H1 (cell line): ENCODE measurements around the gene ANXA2. TPM values are rescaled to one million over a fixed set of nuclear protein-coding genes. Genes with fewer than 3 reads are reported as not detected.

Source experiments
- CTCF ChIA-PET: fragments of 300-600 bp; sonication (Branson Sonifier 250); formaldehyde crosslinking; loops from one replicate; lab custom pipeline; 2021; ENCODE audit not compliant: partially characterized antibody; lab: Charles Lee
- POLR2A ChIA-PET: fragments of 300-600 bp; sonication (Branson Sonifier 250); formaldehyde crosslinking; loops from one replicate; lab custom pipeline; 2021; ENCODE audit warnings: inconsistent platforms; ENCODE audit not compliant: partially characterized antibody; lab: Charles Lee
- DNase-seq, 2 experiments: peaks; one replicate each; pipeline versions ENCODE4 v3.0.0 to v3.0.0-alpha.2; 2010 to 2022; ENCODE audit warnings: low spot score in 2 of 2, low read depth in 1 of 2, mixed read lengths in 1 of 2
- FAIRE-seq: peaks from 2 replicates; lab custom pipeline; 2011; peaks lifted over from hg19 to GRCh38; lab: Jason Lieb, UNC
- H2AFZ ChIP-seq: 2 replicates; pipeline ENCODE4 v1.8.1; 2012; ENCODE audit warnings: low read length, inconsistent platforms
- H2AK5ac ChIP-seq: 2 replicates; pipeline ENCODE4 v1.6.1; 2013; ENCODE audit warnings: low read depth, low read length
- H2BK120ac ChIP-seq: replicated peaks from 2 replicates; pipeline ENCODE3; 2013; ENCODE audit warnings: low read depth, low read length, inconsistent platforms
- H2BK12ac ChIP-seq: 2 replicates; pipeline ENCODE4 v1.6.1; 2013; ENCODE audit warnings: low read depth, low read length
- H2BK15ac ChIP-seq: 2 replicates; pipeline ENCODE4 v1.6.1; 2013; ENCODE audit warnings: low read length
- H2BK20ac ChIP-seq: 2 replicates; pipeline ENCODE4 v1.6.1; 2013; ENCODE audit warnings: low read length
- H2BK5ac ChIP-seq: 2 replicates; pipeline ENCODE4 v1.6.1; 2013; ENCODE audit warnings: low read depth, low read length
- H3K14ac ChIP-seq: 2 replicates; pipeline ENCODE4 v1.6.1; 2013; ENCODE audit warnings: inconsistent platforms; ENCODE audit not compliant: insufficient read length
- H3K18ac ChIP-seq: 2 replicates; pipeline ENCODE4 v1.6.1; 2013; ENCODE audit warnings: low read length; ENCODE audit errors: extremely low read depth
- H3K23ac ChIP-seq: 2 replicates; pipeline ENCODE4 v1.6.1; 2013; ENCODE audit warnings: inconsistent platforms; ENCODE audit not compliant: insufficient read length
- H3K23me2 ChIP-seq: 2 replicates; pipeline ENCODE4 v1.6.1; 2013; ENCODE audit warnings: low read depth, low read length
- H3K27ac ChIP-seq: 2 replicates; pipeline ENCODE4 v1.6.1; 2011; ENCODE audit warnings: low read depth, low read length, inconsistent platforms
- H3K27me3 ChIP-seq, 4 experiments: replicated peaks in 1 of 4; 1 replicate in 1 of 4; 2 replicates in 3 of 4; pipeline versions ENCODE4 v1.6.1 to v1.8.1; 2011 to 2013; ENCODE audit warnings: low read length in 3 of 4, mild to moderate bottlenecking in 3 of 4, inconsistent platforms in 2 of 4, mixed read lengths in 2 of 4, moderate library complexity in 1 of 4; ENCODE audit not compliant: control insufficient read depth in 3 of 4, insufficient read depth in 3 of 4; ENCODE audit errors: extremely low read depth in 1 of 4
- H3K36me3 ChIP-seq, 4 experiments: 2 replicates each; pipeline versions ENCODE4 v1.6.1 to v1.8.1; 2011 to 2013; ENCODE audit warnings: mild to moderate bottlenecking in 4 of 4, low read length in 3 of 4, moderate library complexity in 2 of 4, control low read depth in 1 of 4, inconsistent platforms in 1 of 4; ENCODE audit not compliant: insufficient read depth in 4 of 4, control insufficient read depth in 2 of 4
- H3K4ac ChIP-seq: replicated peaks from 2 replicates; pipeline ENCODE3; 2013; ENCODE audit warnings: low read length, low read depth, mixed read lengths, inconsistent platforms; ENCODE audit not compliant: insufficient read length
- H3K4me1 ChIP-seq, 4 experiments: replicated peaks in 1 of 4; 1 replicate in 1 of 4; 2 replicates in 3 of 4; pipeline versions ENCODE4 v1.6.1 to v1.8.1; 2011 to 2013; ENCODE audit warnings: low read length in 3 of 4, inconsistent platforms in 2 of 4, mixed read lengths in 1 of 4; ENCODE audit not compliant: insufficient read depth in 4 of 4, control insufficient read depth in 3 of 4
- H3K4me2 ChIP-seq, 2 experiments: 2 replicates each; pipeline versions ENCODE4 v1.6.1 to v1.8.1; 2011 to 2013; ENCODE audit warnings: low read depth in 2 of 2, low read length in 2 of 2, control low read depth in 1 of 2, inconsistent platforms in 1 of 2, mild to moderate bottlenecking in 1 of 2; ENCODE audit not compliant: insufficient read depth in 1 of 2
- H3K4me3 ChIP-seq, 4 experiments: fragments of 200-600, 300-600 bp in 1 of 4; sonication (generic), shearing (Covaris generic), sonication (Bioruptor Twin) in 1 of 4; 2 replicates each; pipeline versions ENCODE4 v1.5.1 to v1.8.1; 2011 to 2016; ENCODE audit warnings: low read length in 4 of 4, low read depth in 3 of 4, control low read depth in 2 of 4, inconsistent platforms in 2 of 4, mild to moderate bottlenecking in 2 of 4, mixed read lengths in 1 of 4, moderate library complexity in 1 of 4; ENCODE audit not compliant: insufficient read depth in 2 of 4; ENCODE audit errors: extremely low read depth in 1 of 4
- H3K56ac ChIP-seq: replicated peaks from 2 replicates; pipeline ENCODE3; 2013; ENCODE audit warnings: low read depth, mild to moderate bottlenecking, mixed read lengths, low read length, inconsistent platforms; ENCODE audit not compliant: insufficient read length
- H3K79me1 ChIP-seq: 2 replicates; pipeline ENCODE4 v1.6.1; 2013; ENCODE audit warnings: low read depth, low read length, control low read depth
- H3K79me2 ChIP-seq, 2 experiments: 2 replicates each; pipeline versions ENCODE4 v1.6.1 to v1.8.1; 2012 to 2013; ENCODE audit warnings: low read length in 2 of 2, mild to moderate bottlenecking in 2 of 2, inconsistent platforms in 1 of 2; ENCODE audit not compliant: insufficient read depth in 2 of 2, control insufficient read depth in 1 of 2
- H3K9ac ChIP-seq, 4 experiments: replicated peaks in 1 of 4; 1 replicate in 1 of 4; 2 replicates in 3 of 4; pipeline versions ENCODE4 v1.6.1 to v1.8.1; 2011 to 2013; ENCODE audit warnings: low read depth in 3 of 4, low read length in 3 of 4, control low read depth in 2 of 4, mild to moderate bottlenecking in 2 of 4, moderate library complexity in 2 of 4, inconsistent platforms in 1 of 4; ENCODE audit errors: extremely low read depth in 1 of 4
- H3K9me3 ChIP-seq, 2 experiments: 2 replicates each; pipeline versions ENCODE4 v1.6.1 to v1.8.1; 2012 to 2013; ENCODE audit warnings: mild to moderate bottlenecking in 2 of 2, moderate library complexity in 2 of 2, control low read depth in 1 of 2, inconsistent platforms in 1 of 2, low read depth in 1 of 2, low read length in 1 of 2, mixed read lengths in 1 of 2; ENCODE audit not compliant: insufficient read depth in 2 of 2
- H4K20me1 ChIP-seq, 2 experiments: replicated peaks in 1 of 2; 2 replicates each; pipeline versions ENCODE3 to v1.8.1; 2011 to 2013; ENCODE audit warnings: inconsistent platforms in 2 of 2, low read length in 2 of 2, mild to moderate bottlenecking in 1 of 2; ENCODE audit not compliant: insufficient read depth in 2 of 2, control insufficient read depth in 1 of 2
- H4K5ac ChIP-seq: 2 replicates; pipeline ENCODE4 v1.6.1; 2013; ENCODE audit warnings: low read length, low read depth, mixed read lengths, inconsistent platforms; ENCODE audit not compliant: insufficient read length
- H4K8ac ChIP-seq: 2 replicates; pipeline ENCODE4 v1.8.0; 2013; ENCODE audit warnings: mild to moderate bottlenecking, moderate library complexity, low read length, inconsistent platforms; ENCODE audit not compliant: insufficient read depth; ENCODE audit errors: extremely low read depth
- H4K91ac ChIP-seq: replicated peaks from 2 replicates; pipeline ENCODE3; 2013; ENCODE audit warnings: low read length, mixed read lengths, inconsistent platforms; ENCODE audit not compliant: insufficient read length
- BACH1 ChIP-seq: IDR thresholded peaks from 2 replicates; pipeline ENCODE4 v1.6.1; 2012; ENCODE audit warnings: low read length, improper control_type of control experiment
- CEBPB ChIP-seq: IDR thresholded peaks from 2 replicates; pipeline ENCODE4 v1.6.1; 2012; ENCODE audit warnings: low read depth, low read length
- POLR2AphosphoS5 ChIP-seq: IDR thresholded peaks from 2 replicates; pipeline ENCODE4 v1.6.1; 2011; ENCODE audit warnings: low read depth, low read length
- SIRT6 ChIP-seq: IDR thresholded peaks from one replicate; pipeline ENCODE4 v1.7.1; 2012; ENCODE audit warnings: low read length, inconsistent platforms
- SUZ12 ChIP-seq: fragments of 200-600 bp; sonication (generic); IDR thresholded peaks from 2 replicates; pipeline ENCODE4 v1.6.1; 2012; ENCODE audit warnings: mild to moderate bottlenecking, inconsistent platforms, low read length, moderate library complexity, mixed read lengths
- TBP ChIP-seq: IDR thresholded peaks from 2 replicates; pipeline ENCODE4 v1.6.1; 2011; ENCODE audit warnings: low read depth, low read length, improper control_type of control experiment
- WGBS, 2 experiments: shearing (Covaris generic) in 1 of 2; methylation state at CpG; one replicate each; pipeline versions ENCODE4 v1.1.6 to v1.1.7; 2013 to 2015; ENCODE audit warnings: low lambda C conversion rate in 2 of 2, mixed read lengths in 2 of 2, inconsistent platforms in 1 of 2, low coverage in 1 of 2, missing lambda C conversion rate in 1 of 2; ENCODE audit not compliant: insufficient replicate concordance in 2 of 2, insufficient coverage in 1 of 2, insufficient read length in 1 of 2; ENCODE audit errors: extremely low coverage in 1 of 2, missing lambda C conversion rate in 1 of 2; 5-methylcytosine and 5-hydroxymethylcytosine counted together
- polyA plus RNA-seq, 7 experiments: library from polyadenylated mRNA; depleted of rRNA in 3 of 7; stranded (reverse) in 5 of 7; unstranded in 2 of 7; fragments of >200 nt in 5 of 7; fragments of 200-250 nt in 2 of 7; gene quantifications; 1 replicate in 5 of 7; 2 replicates in 1 of 7; 4 replicates in 1 of 7; pipeline versions ENCODE4 v1.2.1 to v1.2.3, GENCODE V29; 2011 to 2013; ENCODE audit warnings: missing spikeins in 2 of 7, mixed read lengths in 2 of 7
- total RNA-seq: library from RNA; stranded (reverse); fragmentation: NEBNext Ultra II Directional; extraction: Animal tissue kit (Norgen Biotek cat#: 25700); gene quantifications from 2 replicates; pipeline ENCODE4 v1.2.1, GENCODE V29; 2021

Gene ANXA2
- total and polyA plus RNA-seq, 2 of the 8 experiments (the other 6 are each of a cell fraction or from before 2014, with no cell fraction given): 178 to 217 TPM

- no peaks in the 10 kb centered on the region for H3K23me2 ChIP-seq
- no peak for FAIRE-seq
Observed at GRCh38 chr15:60418096-60418495, 20.3 kb upstream of the ANXA2 start.

More at GRCh38 chr15:60418096-60418495, 20.3 kb upstream of the ANXA2 start:
- Histone ChIP-seq H3K27ac (no peak overlapping the region), H2BK5ac (no peak overlapping the region), H3K36me3 (peaks cover 0 to 6% (median 0%) of the 10 kb centered on the region in 4 experiments; a peak in 1 of 8 replicates), H3K9me3 (no peaks in the 10 kb centered on the region), H2BK20ac (no peak overlapping the region), H4K5ac (no peak overlapping the region), H2BK15ac (no peak overlapping the region), H3K27me3 (no peaks in the 10 kb centered on the region), H2BK12ac (no peak overlapping the region), H2BK120ac (no peak overlapping the region), H4K20me1 (no peaks in the 10 kb centered on the region), H3K14ac (no peak overlapping the region), H3K23ac (no peak overlapping the region), H2AK5ac (no peak overlapping the region), H3K4me2 (no peak overlapping the region), H4K91ac (no peak overlapping the region), H3K18ac (no peak overlapping the region), H3K9ac (no peak overlapping the region), H3K4ac (no peak overlapping the region), H2AFZ (no peak overlapping the region), H3K79me2 (no peaks in the 10 kb centered on the region), H3K56ac (no peak overlapping the region), H4K8ac (no peak overlapping the region), H3K4me3 (no peak overlapping the region), H3K4me1 (no peaks in the 10 kb centered on the region), H3K79me1 (no peaks in the 10 kb centered on the region)
- 86 to 100% methylated on average over 1 to 3 of the region's 3 CpGs for WGBS, 2 experiments
- no peak for TF ChIP-seq POLR2AphosphoS5
- no peak for TF ChIP-seq BACH1
- no peak for TF ChIP-seq SIRT6
- TF ChIP-seq SUZ12: no peak
- TF ChIP-seq TBP: no peak
- no peak for TF ChIP-seq CEBPB
- no peak for DNase-seq
- CTCF ChIA-PET: interaction anchor here (0.9 to 1.4 kb wide), 3 partner anchors 10 to 206 kb away, joined by 3 to 4 read pairs (median 4); no protein-coding TSS in a partner anchor
- POLR2A ChIA-PET: interaction anchor here (0.9 to 2.1 kb wide), 7 partner anchors 9 to 67 kb away, joined by 3 to 8 read pairs (median 3); no protein-coding TSS in a partner anchor
